Measurements from ENCODE around the gene RPS6KA2.

RPS6KA2 gene

GRCh38 chr6:166456395-166457156 is 170.5 kb downstream of the RPS6KA2 start:
- TF ChIP-seq CTCF (IDR thresholded peaks at IDR 0.05) = no peak
- no peak overlapping the region for H3K27ac ChIP-seq

GRCh38 chr6:166454692-166455515 is 172.1 kb downstream of the RPS6KA2 start:
- no peak for TF ChIP-seq CTCF (IDR thresholded peaks at IDR 0.05)
- no peak for TF ChIP-seq ZFX (IDR thresholded peaks at IDR 0.05; ENCODE audit: borderline replicate concordance)

GRCh38 chr6:166453651-166454050 is 173.4 kb downstream of the RPS6KA2 start:
- no peak overlapping the region for H3K27ac ChIP-seq
- TF ChIP-seq ZFX (IDR thresholded peaks at IDR 0.05; ENCODE audit: borderline replicate concordance) (no peak), CTCF (IDR thresholded peaks at IDR 0.05) (no peak)

More at GRCh38 chr6:166454692-166455515, 172.1 kb downstream of the RPS6KA2 start:
- no peak overlapping the region for H3K27ac ChIP-seq

- H3K27ac ChIP-seq = no peak overlapping the region
- TF ChIP-seq CTCF (IDR thresholded peaks at IDR 0.05) (no peak), ZFX (IDR thresholded peaks at IDR 0.05; ENCODE audit: borderline replicate concordance) (no peak)
Measured at GRCh38 chr6:166450167-166450873, 176.7 kb downstream of the RPS6KA2 start.

GRCh38 chr6:166449641-166450040 is 177.4 kb downstream of the RPS6KA2 start:
- H3K27ac ChIP-seq = no peak overlapping the region
- no peak for TF ChIP-seq ZFX (IDR thresholded peaks at IDR 0.05; ENCODE audit: borderline replicate concordance)
- TF ChIP-seq CTCF (IDR thresholded peaks at IDR 0.05) = no peak

GRCh38 chr6:166449036-166449435 is 178.0 kb downstream of the RPS6KA2 start:
- TF ChIP-seq ZFX (IDR thresholded peaks at IDR 0.05; ENCODE audit: borderline replicate concordance) = no peak
- TF ChIP-seq CTCF (IDR thresholded peaks at IDR 0.05) = no peak
- no peak overlapping the region for H3K27ac ChIP-seq

All from 22Rv1 (cell line).